ENCODE results near the gene KDM4B. TPM values are rescaled to one million over a fixed set of nuclear protein-coding genes. Genes with fewer than 3 reads are reported as not detected.

The KDM4B gene
- total RNA-seq, 6 experiments from 2014 or later, result 17.0 to 27.2 (median 20.3) TPM

GRCh38 chr19:5131506-5132205, 162.7 kb downstream of the KDM4B start:
- Mint-ChIP-seq H3K27me3 (ENCODE audit: insufficient read depth) (peaks cover 11% of the 10 kb centered on the region), H3K9me3 (no peaks in the 10 kb centered on the region), H3K4me1 (ENCODE audit: low read depth) (no peaks in the 10 kb centered on the region), H3K4me3 (no peak overlapping the region), H3K36me3 (ENCODE audit: low read depth) (no peaks in the 10 kb centered on the region), H3K27ac (no peak overlapping the region)
- DNase-seq, result no peak
- no peak for TF ChIP-seq CTCF (IDR thresholded peaks at IDR 0.05)

GRCh38 chr19:5132206-5132560, 163.3 kb downstream of the KDM4B start:
- DNase-seq, result no peak
- no peaks in the 10 kb centered on the region for H3K9me3 Mint-ChIP-seq
- peaks cover 11% of the 10 kb centered on the region for H3K27me3 Mint-ChIP-seq (ENCODE audit: insufficient read depth)
- no peak overlapping the region for H3K4me3 Mint-ChIP-seq
- no peak overlapping the region for H3K27ac Mint-ChIP-seq
- no peak for TF ChIP-seq CTCF (IDR thresholded peaks at IDR 0.05)
- H3K4me1 Mint-ChIP-seq (ENCODE audit: low read depth), result no peaks in the 10 kb centered on the region
- H3K36me3 Mint-ChIP-seq (ENCODE audit: low read depth), result no peaks in the 10 kb centered on the region

- H3K4me1 Mint-ChIP-seq (ENCODE audit: low read depth), result no peaks in the 10 kb centered on the region
- no peak for DNase-seq
- TF ChIP-seq CTCF (IDR thresholded peaks at IDR 0.05), result no peak
- H3K27ac Mint-ChIP-seq, result no peak overlapping the region
- H3K9me3 Mint-ChIP-seq, result no peaks in the 10 kb centered on the region
- H3K27me3 Mint-ChIP-seq (ENCODE audit: insufficient read depth), result peaks cover 11% of the 10 kb centered on the region
- no peak overlapping the region for H3K4me3 Mint-ChIP-seq
- no peaks in the 10 kb centered on the region for H3K36me3 Mint-ChIP-seq (ENCODE audit: low read depth)
These were observed 164.1 kb downstream of the KDM4B start for GRCh38 chr19:5132698-5133651.

- H3K4me3 Mint-ChIP-seq, result no peak overlapping the region
- H3K36me3 Mint-ChIP-seq (ENCODE audit: low read depth), result peaks cover 8% of the 10 kb centered on the region
- H3K9me3 Mint-ChIP-seq, result no peaks in the 10 kb centered on the region
- DNase-seq, result no peak
- H3K27ac Mint-ChIP-seq, result no peak overlapping the region
- H3K4me1 Mint-ChIP-seq (ENCODE audit: low read depth), result no peaks in the 10 kb centered on the region
- H3K27me3 Mint-ChIP-seq (ENCODE audit: insufficient read depth), result peaks cover 11% of the 10 kb centered on the region
- no peak for TF ChIP-seq CTCF (IDR thresholded peaks at IDR 0.05)
These were observed 165.2 kb downstream of the KDM4B start for GRCh38 chr19:5133986-5134595.

- no peak for TF ChIP-seq CTCF (IDR thresholded peaks at IDR 0.05)
- H3K27ac Mint-ChIP-seq, result no peak overlapping the region
- no peaks in the 10 kb centered on the region for H3K4me1 Mint-ChIP-seq (ENCODE audit: low read depth)
These were observed 165.8 kb downstream of the KDM4B start for GRCh38 chr19:5134691-5135090.

More at GRCh38 chr19:5134691-5135090, 165.8 kb downstream of the KDM4B start:
- peaks cover 10% of the 10 kb centered on the region for H3K27me3 Mint-ChIP-seq (ENCODE audit: insufficient read depth)
- no peak overlapping the region for H3K4me3 Mint-ChIP-seq
- H3K9me3 Mint-ChIP-seq, result no peaks in the 10 kb centered on the region
- DNase-seq, result no peak
- peaks cover 12% of the 10 kb centered on the region for H3K36me3 Mint-ChIP-seq (ENCODE audit: low read depth)

Data from HFFc6 (cell line).